Right lobe of liver (tissue), 4 donors: ENCODE data around the gene PAX8.

Experiments
- POLR2A ChIP-seq: fragments of 450-650 bp; IDR thresholded peaks from one replicate; pipeline ENCODE4 v1.6.1; 2017; ENCODE audit warnings: antibody characterized with exemption, mild to moderate bottlenecking
- TF ChIP-seq, protein P1 (sequence below), 4 donors: fragments of 200-600 bp in 3 of 4; fragments of 450-650 bp in 1 of 4; IDR thresholded peaks; one replicate each; pipeline versions ENCODE4 v1.5.1 to v1.8.0; 2016 to 2022; ENCODE audit warnings: antibody characterized with exemption in 4 of 4, mild to moderate bottlenecking in 2 of 4
- donor health status: DM: no; HTN: no; CAD: no.
- donor health status: DM: no; HTN: no; CAD: no.
- donor health status: DM: no; HTN: yes; CAD: no.

DNA sequence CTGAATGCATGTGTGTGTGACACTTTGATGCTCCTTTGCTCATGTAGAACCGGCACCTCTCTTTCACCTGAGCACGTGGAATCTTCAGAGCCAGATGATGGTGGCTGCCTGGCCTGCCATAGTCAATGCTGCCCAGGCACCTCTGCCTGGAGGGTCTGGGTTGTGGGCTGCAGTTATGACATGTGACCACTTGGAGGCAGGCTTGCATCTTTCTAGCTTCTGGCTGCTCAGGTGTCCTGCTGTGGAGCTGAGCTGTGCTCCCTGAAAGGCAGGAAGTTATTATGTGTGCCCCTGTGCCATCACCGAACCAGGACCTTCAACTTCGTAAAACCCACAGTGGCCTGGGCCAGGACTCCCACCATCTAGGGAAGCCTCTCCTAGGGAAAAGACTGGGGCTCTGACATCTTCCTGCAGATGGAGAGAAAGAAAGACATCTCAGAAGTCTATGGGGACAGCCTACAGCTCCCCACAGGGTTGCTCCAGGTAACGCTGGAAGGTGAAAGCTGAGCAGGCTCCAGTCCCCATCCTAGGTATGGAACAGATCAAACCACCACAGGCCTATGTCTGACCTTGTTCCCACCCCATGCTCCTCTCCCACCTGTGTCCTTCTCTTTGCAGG lies 74.7 kb downstream of the PAX8 start:
- TF ChIP-seq, protein P1, sequence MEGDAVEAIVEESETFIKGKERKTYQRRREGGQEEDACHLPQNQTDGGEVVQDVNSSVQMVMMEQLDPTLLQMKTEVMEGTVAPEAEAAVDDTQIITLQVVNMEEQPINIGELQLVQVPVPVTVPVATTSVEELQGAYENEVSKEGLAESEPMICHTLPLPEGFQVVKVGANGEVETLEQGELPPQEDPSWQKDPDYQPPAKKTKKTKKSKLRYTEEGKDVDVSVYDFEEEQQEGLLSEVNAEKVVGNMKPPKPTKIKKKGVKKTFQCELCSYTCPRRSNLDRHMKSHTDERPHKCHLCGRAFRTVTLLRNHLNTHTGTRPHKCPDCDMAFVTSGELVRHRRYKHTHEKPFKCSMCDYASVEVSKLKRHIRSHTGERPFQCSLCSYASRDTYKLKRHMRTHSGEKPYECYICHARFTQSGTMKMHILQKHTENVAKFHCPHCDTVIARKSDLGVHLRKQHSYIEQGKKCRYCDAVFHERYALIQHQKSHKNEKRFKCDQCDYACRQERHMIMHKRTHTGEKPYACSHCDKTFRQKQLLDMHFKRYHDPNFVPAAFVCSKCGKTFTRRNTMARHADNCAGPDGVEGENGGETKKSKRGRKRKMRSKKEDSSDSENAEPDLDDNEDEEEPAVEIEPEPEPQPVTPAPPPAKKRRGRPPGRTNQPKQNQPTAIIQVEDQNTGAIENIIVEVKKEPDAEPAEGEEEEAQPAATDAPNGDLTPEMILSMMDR (IDR thresholded peaks at IDR 0.05): peak; percentile 78 to 89 (median 86)
- TF ChIP-seq POLR2A: no peak
